Activated CD8-positive, alpha-beta memory T cell treated with anti-CD3 and anti-CD28 coated beads, Interleukin-2, amount 50 U/mL, for 1 hour (primary cell): ENCODE data around the gene IRF9.
A peak's percentile ranks its signal among the peaks of the same experiment; 100 is the strongest.

Experiments used
- DNase-seq: peaks from one replicate; pipeline ENCODE4 v3.0.0-alpha.2; 2020; ENCODE audit errors: extremely low read depth

The IRF9 gene

DNA sequence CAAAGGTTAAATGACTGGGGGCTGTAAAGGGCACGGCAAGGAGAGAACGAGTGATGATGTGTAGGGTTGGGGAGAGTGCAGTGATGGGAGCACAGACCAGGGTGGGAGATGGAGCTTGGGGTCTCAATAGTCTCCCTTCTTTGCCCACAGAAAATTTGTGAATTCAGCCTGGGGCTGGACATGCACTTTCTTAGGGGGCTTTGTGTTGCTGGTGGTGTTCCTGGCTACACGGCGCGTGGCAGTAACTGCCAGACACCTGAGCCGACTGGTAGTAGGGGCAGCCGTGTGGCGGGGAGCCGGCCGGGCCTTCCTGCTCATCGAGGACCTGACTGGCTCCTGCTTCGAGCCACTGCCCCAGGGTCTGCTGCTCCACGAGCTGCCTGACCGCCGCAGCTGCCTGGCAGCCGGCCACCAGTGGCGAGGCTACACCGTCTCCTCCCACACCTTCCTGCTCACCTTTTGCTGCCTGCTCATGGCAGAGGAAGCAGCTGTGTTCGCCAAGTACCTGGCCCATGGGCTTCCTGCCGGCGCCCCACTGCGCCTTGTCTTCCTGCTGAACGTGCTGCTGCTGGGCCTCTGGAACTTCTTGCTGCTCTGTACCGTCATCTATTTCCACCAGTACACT is 28.9 kb upstream of the IRF9 start:
- DNase-seq: no peak

DNA sequence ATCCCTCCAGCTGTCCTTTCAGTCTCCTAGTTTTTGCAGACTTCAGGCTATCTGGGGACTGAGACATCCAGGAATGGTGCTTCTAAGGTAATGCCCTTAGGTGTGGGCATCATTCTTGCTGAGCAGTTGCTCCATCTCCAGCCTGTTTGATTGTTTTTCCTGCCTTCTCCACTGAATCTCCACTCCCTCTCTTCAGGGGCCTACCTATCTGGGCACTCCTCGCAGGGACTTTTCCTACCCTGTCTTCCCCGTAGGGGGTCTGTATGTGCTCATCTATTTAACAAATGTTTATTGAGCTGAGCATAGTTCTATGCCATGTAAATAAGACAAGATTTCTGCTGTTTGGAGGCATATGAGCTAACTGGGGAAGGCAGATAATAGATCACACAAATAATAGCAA is 28.1 kb upstream of the IRF9 start:
- DNase-seq: no peak

DNA sequence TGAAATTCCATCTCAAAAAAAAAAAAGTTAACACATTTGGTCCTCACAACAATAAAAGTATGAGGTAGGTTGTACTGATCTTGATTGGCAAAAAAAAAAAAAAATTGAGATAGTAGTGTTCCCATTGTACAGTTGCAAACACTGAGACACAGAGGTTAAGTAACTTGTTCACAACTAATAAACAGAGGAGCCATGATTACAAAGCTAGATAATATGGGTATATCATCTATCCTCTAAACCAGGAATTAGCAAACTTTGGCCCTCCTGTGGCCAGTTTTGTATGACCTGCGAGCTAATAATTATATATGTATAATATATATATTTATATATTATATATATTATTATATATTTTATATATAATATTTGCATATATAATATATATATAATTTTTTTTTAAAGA is 27.3 kb upstream of the IRF9 start:
- DNase-seq: no peak

DNA sequence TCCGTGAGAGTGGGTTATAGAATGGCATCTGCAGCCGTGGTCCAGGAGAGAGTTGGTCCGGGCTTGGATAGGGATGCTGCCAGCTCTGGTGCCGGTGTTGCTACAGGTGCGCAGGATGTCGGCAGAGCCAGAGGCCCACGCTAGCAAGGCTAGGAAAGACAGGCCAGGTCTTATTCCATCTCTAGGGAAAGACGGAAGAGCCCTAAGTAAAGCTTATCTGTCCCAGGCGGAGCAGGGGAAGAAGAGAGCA is 25.6 kb upstream of the IRF9 start:
- DNase-seq: no peak

DNA sequence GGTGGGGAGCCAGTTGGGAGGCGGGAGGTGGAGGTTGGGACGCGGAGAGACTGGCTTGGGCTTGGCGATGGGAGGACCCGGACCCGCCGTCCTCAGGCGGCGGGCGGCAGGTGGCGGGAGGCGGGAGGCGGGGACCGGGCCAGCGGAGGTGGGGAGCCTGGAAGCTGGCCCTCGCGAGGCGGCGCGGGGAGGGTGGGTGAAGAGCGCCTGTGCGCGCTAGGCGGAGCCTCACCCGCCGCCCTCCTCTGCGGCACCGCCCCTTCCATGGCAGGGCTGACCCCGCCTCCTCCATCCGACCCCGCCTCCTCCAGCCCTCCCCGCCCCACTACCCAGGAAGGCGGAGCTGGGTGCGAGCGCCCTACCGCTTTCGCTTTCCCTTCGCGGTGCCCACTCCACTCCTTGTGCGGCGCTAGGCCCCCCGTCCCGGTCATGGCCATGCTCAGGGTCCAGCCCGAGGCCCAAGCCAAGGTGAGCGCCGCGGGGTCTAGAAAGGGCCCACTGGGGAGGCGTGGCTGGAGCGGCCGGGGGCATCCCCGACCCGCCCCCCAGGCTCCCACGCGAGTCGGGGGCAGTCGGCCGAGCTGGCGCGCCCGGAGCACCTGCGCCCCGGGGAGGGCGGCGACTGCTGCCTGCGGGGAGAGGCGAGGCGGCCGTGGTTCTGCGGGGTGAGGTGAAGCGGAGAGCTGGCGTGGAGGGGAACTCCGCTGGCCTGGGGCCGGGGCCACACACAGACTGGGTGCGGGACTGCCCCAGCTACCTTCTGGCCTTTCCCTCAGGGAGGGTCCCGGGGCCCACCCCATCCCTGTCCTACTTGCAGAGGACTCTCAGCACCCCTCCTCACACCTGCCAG is 25.0 kb upstream of the IRF9 start, which contains the start of gene PSME1:
Gene PSME1, plus strand, starts transcription at position 361 of the 850 bp plus-strand sequence. Its CDS starts 69 bp downstream, at position 430.
- DNase-seq: peak; percentile 68

DNA sequence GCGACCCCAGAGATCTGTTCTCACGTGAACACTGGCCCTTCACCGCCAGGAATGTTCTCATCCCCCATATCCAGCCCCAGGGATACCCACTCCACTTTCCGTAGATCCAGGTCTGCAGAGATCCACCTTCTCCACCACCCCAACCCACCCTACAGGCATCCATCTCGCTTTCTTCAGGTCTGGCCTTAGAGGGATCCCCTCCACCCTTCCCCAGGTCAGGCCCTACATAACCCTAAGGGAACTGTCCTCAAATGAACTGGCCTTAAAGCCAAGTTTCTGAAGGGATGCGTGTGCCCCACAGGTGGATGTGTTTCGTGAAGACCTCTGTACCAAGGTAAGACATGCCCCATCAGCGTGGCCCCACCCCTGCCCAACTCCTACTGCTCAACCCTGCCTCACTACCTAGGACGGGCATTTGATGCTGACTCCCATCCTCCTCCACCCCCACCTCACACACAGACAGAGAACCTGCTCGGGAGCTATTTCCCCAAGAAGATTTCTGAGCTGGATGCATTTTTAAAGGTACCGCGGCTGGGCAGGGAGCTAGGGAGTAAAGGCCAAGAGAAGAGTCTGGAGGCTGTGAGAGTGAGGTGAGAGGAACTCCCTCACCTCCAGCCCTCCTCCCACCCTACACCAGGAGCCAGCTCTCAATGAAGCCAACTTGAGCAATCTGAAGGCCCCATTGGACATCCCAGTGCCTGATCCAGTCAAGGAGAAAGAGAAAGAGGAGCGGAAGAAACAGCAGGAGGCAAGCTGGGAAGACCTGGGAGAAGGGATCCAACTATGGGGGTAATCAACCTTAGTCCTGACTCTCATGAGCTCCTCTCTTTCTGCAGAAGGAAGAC is 24.2 kb upstream of the IRF9 start:
- DNase-seq: no peak

DNA sequence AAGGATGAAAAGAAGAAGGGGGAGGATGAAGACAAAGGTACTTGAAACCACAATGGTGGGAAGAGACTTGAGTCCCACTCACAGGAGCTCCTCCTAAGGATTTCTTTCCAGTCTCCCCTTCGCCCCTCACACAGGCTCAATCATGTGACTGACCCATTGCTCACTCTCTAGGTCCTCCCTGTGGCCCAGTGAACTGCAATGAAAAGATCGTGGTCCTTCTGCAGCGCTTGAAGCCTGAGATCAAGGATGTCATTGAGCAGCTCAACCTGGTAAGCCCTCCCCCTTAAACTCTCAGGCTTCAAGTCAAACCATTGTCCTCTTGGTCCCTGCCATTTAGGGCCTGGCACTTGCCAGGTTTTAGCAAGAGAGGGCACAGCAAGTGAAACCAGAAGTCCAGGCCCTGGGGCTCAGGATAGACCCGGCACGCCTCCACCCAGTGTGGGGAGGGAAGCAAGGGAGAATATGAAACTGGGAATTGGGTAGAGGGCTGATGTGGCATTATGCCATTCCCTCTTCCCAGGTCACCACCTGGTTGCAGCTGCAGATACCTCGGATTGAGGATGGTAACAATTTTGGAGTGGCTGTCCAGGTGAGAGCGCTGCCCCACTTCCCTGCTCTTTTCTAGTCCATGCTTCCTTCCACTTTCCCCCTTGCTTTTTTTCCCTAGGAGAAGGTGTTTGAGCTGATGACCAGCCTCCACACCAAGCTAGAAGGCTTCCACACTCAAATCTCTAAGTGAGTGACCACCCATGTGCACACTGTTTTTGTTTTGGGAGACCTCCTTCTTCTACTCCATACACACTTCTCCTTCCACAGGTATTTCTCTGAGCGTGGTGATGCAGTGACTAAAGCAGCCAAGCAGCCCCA is 23.3 kb upstream of the IRF9 start:
- no peak for DNase-seq

DNA sequence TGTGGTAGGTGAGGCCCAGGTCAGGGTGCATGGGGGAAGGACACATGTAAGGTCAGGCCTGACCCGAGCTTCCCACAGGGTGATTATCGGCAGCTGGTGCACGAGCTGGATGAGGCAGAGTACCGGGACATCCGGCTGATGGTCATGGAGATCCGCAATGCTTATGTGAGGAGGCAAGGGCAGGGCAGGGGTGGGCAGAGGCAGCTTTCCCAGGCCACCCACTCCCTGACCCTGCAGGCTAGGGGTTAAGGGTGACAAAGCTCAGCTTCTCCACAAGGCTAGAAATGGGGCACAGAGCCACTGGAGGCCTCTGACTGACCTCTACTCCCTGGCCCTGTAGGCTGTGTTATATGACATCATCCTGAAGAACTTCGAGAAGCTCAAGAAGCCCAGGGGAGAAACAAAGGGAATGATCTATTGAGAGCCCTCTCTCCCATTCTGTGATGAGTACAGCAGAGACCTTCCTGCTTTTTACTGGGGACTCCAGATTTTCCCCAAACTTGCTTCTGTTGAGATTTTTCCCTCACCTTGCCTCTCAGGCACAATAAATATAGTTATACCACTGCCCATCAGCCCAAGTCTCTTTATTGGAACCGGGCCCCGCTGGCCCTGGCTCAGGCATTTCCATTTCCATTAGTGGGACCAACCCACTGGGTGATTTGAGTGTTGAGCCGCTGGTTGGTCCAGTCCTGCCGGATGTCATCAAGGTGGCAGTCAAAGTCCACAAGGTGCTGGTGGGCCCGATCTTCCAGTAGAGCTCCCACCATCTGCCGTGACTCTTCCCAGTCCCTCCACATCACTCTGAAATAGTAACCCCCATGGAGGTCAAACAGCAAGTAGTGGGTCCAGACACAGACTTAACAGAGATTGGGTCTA is 22.4 kb upstream of the IRF9 start:
- no peak for DNase-seq

DNA sequence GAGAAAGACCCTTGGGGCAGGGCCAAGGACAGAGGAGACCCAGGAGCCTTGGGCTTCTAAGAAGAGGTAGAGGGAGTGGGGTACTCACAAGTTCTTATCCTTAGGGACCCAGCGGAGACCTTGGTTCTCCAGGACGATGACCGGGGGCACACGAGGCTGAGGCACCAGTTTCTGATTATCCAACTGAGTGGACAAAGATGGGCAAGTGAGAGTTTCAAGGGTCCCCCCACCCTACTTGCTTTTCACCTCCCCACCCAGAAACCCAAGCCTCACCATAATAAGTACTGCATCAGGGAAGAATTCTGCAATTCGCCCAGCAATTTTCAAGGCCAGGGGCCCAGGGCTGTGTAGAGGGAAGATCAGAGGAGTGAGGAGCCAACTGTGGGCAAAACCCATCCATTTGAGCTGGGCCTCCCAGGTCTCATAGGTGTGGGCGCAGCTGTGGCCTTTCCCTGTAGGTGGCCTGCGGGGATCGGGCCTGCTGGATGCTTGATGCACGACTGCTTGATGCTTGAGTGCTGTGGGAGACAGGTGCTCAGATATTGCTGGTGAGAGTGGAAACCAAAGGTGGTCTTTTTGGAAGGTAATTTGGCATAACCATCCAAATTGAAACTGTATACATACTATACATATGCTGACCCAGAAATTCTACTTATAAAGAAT is 21.7 kb upstream of the IRF9 start:
- no peak for DNase-seq

DNA sequence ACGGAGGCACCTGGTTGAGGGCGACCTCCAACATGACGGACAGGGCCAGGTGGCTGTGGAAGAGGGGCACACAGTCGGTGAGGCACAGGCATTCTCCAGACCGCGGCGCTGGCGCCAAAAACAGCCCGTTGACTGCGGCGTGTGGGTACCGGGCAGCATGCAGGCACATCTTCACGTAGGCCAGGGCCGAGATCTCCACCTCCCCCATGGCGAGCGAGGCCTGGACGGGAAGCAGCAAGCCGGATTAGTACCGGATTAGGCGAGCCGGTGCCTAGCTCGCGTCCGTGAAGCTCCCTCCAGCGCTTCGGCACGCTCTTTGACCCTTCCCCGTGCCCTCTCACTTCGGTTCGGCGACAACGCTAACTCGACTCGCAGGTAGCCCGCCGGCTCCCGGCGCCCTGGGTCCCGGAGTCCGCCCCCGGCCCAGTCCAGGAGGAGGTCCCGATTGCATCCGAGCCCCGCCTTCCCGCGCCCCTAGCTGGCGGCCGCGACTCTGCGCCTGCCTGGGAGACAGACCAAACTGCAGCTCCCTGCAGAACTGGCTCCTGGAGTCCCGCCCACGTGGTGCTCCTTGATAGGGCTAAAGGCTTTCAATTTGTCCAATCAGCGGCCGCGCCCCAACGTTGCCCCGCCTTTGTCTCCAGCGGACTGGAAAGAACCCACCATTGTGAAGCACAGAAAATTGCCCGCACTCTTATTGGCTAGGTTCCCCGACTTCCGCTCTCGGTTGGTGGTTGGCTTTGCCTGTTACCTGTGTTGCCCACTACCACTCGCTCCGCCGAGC is 19.8 kb upstream of the IRF9 start, which contains the start of gene EMC9:
Gene EMC9, minus strand, starts transcription at position 495 of the 784 bp plus-strand sequence. Its CDS starts 287 bp downstream, at position 208.
- peak; percentile 99 for DNase-seq

DNA sequence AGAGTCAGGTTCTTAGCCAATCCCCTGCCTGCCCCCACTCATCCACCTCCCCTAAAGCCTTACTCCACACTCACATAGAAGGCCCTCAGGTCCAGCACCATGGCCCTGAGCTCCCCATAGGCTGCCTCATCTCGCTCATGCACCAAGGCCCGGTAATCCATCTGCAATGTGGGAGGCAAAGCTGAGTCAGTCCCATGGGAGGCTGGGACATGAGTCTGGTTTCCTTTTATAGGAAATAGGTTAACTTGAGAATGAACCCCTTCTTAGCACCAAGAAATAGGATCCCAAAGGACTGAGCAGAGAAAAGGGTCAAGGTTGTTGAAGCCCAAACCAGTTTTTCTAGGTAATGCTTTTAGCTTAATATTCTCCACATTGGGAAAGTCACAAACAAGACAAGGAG is 17.6 kb upstream of the IRF9 start:
- DNase-seq: no peak

DNA sequence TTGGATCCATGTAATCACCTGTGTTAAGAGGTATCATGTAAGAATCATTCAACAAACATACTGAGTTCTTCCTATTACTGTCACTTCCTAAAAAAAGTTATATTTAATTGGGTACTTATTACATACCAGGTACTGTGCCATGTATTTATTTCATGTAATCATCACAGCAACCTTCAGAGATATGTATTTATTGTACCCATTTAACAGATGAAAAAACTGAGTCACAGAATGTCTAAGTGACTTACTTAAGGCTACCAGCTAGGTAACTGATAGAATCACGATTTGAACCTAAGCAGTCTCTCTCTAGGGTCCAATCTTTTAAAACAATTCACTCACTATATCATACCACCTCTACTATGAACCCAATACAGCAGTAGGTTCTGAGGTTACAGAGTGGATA is 16.6 kb upstream of the IRF9 start:
- no peak for DNase-seq

DNA sequence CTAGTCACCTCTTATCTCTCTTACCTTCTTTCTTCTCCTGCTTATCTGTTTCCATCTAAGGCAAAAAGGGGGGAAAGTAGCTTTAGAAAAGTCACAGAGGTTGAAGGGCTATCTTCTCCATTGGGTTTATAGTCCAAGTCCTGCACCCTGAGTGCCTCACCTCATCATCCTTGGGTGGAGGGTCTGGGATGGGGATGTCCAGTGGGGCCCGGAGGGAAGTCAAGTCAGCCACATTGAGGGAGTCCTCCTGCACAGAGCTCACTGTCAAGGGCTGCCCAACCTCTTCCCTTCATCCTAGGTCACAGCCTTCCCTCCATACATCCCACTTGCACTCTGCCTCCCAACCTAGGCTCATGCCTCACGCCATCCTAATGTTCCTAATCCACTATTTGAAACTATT is 15.8 kb upstream of the IRF9 start:
- DNase-seq: no peak

DNA sequence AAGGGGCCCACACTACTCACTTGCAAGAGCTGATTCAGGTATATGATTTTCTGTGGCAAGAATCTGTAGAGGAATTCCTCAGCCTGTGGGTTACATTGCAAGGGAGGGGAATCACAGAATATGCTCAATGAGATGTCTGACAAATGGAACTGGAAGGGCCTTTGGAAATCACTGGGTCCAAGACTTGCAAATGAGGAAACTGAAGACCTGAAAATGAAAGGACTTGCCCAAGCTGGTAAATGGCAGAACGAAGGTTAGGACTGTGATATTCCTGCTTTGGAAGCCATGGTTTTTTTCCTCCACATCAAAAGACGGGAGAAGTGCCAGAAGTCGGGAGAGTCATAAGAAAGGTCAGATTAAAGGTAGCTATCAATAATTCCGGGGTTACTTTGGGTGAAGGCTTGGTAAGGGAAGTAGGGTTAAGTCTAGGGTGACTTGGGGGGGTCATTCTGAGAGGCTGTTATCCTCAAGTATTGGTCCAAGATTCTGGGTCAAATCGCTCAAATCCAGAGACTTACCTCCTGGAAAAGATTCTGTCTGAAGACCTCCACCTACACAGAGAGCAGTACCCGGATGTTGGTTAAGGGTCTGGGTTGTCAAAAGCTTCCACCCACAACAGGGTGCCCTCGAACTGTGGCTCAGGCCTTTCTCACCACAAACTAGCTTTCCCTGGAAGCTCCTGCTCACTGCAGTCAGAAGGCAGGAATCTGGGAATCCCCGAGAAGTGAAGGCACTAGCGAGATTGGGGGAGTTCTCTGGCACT is 15.2 kb upstream of the IRF9 start:
- no peak for DNase-seq

DNA sequence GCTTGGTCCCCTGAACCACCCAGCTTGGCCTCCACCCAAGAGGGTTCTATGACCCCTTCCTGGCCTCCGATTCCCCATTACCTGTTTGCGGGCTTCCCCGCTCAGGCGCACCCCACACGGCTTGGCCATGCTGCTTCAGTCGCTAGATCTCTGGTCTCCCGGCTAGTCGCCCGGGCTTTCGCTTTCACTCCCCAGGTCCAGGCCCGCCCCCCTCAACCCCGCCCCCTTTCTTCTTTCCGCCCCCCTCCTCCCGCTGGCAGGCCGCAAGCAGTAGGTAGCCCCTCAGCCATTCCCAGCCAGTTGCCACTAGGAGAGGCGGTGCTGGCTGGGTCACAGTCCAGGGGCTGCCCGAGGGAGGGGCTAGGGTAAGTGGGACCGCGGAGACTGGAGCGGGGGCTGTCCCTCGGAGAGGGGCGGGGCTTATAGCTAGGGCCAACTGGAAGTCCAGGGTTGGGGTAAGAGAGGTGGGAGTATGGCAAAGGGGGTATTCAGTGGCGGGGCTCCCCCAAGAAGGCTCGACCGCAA is 14.6 kb upstream of the IRF9 start, which contains the start of gene PSME2:
Gene PSME2, minus strand, starts transcription at position 158 of the 525 bp plus-strand sequence. Its CDS starts 29 bp downstream, at position 129.
- peak; percentile 48 for DNase-seq

DNA sequence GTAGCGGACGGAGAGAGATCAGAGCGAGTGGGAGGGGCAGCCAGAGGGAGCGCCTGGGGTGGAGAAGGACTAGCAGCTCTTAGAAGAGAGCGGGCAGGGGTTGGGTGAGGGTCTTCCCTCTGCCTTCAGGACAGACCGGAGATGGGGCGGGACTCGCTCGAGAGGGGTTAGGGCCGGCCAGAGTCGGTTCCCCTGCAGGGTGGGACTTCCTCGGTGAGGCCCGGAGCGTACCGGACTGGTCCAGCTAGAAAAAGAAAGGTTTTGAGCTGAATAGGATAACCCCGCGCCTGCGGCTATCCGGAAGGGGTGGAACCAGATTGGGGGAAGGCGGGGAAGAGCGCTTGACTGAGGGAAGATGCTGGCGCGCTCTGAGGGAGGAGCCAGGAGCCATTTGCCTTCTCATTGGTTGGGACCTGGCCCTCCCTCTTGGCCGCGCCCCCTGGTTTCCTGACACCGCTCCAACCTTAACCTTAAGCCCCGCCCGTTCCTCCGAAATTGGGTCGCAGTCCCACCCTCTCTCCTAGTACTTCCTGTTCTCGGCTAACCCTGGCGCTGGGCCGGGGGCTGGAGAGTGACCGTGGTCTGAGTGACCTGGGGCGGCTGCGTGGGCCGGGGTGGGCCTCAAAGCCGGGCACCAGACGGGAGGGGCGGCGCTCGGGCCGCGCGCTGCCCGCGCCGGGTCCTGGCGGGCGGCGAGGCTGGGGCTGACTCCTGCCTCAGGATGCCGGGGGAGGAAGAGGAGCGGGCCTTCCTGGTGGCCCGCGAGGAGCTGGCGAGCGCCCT is 13.9 kb upstream of the IRF9 start, which contains the start of gene RNF31:
Gene RNF31, plus strand, starts transcription at position 521 of the 783 bp plus-strand sequence. Its CDS starts 201 bp downstream, at position 722.
- DNase-seq: peak; percentile 93
